Calu3 (cell line): ENCODE data around the gene OR2T11. TPM values are rescaled to one million over a fixed set of nuclear protein-coding genes. Genes with fewer than 3 reads are reported as not detected.
"Not testable (repeated sequence)": the region's sequence is repeated elsewhere in the genome, so short reads cannot be mapped to it uniquely, and the experiment has no call there.

Experiments
- BruUV-seq: library from RNA; stranded (reverse); fragments of 400-500 nt; replicated peaks from 2 replicates; lab custom pipeline; 2021; lab: Mats Ljungman, UMichigan
- CTCF ChIA-PET: fragments of 300-600 bp; sonication (Branson Sonifier 250); formaldehyde crosslinking; loops from one replicate; lab custom pipeline; 2022; ENCODE audit warnings: antibody characterized with exemption; lab: Charles Lee
- DNase-seq: peaks from one replicate; pipeline ENCODE4 v3.0.0; 2022
- H3K27ac Mint-ChIP-seq: one replicate; pipeline ENCODE4 v1.8.0; 2022; ENCODE audit warnings: mixed read lengths; ENCODE audit not compliant: unreplicated experiment
- H3K27me3 Mint-ChIP-seq: one replicate; pipeline ENCODE4 v1.8.0; 2022; ENCODE audit warnings: mixed read lengths; ENCODE audit not compliant: unreplicated experiment
- H3K36me3 Mint-ChIP-seq: one replicate; pipeline ENCODE4 v1.8.0; 2022; ENCODE audit warnings: mild to moderate bottlenecking, moderate library complexity, mixed read lengths; ENCODE audit not compliant: insufficient read depth, unreplicated experiment
- H3K4me1 Mint-ChIP-seq: one replicate; pipeline ENCODE4 v1.8.0; 2022; ENCODE audit warnings: mild to moderate bottlenecking, low read depth, mixed read lengths; ENCODE audit not compliant: unreplicated experiment
- H3K4me3 Mint-ChIP-seq: one replicate; pipeline ENCODE4 v1.8.0; 2022; ENCODE audit warnings: mild to moderate bottlenecking, low read depth, moderate library complexity, mixed read lengths; ENCODE audit not compliant: unreplicated experiment
- H3K9me3 Mint-ChIP-seq: one replicate; pipeline ENCODE4 v1.8.0; 2022; ENCODE audit warnings: low read depth, mixed read lengths; ENCODE audit not compliant: unreplicated experiment
- CTCF ChIP-seq: fragments of 200-600 bp; IDR thresholded peaks from one replicate; pipeline ENCODE4 v1.8.0; 2022; ENCODE audit warnings: antibody characterized with exemption; ENCODE audit not compliant: unreplicated experiment
- intact Hi-C: fragments of 100-400 bp; cut with micrococcal nuclease; formaldehyde crosslinking; loops from one replicate; pipeline ENCODE4 v1.10.0; 2022; ENCODE audit not compliant: unreplicated experiment
- total RNA-seq: library from RNA; stranded (reverse); gene quantifications from 2 replicates; pipeline ENCODE4 v1.2.3, GENCODE V29; 2022

OR2T11 gene
- total RNA-seq, 1 experiment from 2014 or later, result not detected

- Mint-ChIP-seq H3K4me1 (no peaks in the 10 kb centered on the region), H3K4me3 (no peak overlapping the region), H3K27ac (no peak overlapping the region), H3K9me3 (peaks cover 28% of the 10 kb centered on the region), H3K36me3 (no peaks in the 10 kb centered on the region), H3K27me3 (no peaks in the 10 kb centered on the region)
- intact Hi-C loops, result no loop called here
- no TSS peak for BruUV-seq
- CTCF ChIA-PET, result interaction anchor here (1.1 kb wide), 1 partner anchor 168 kb away, joined by 3 read pairs; no protein-coding TSS in a partner anchor
- DNase-seq, result no peak
- TF ChIP-seq CTCF, result no peak
Measured at GRCh38 chr1:248590055-248590454, 44.8 kb downstream of the OR2T11 start.

- CTCF ChIA-PET, result interaction anchor here (1.1 kb wide), 1 partner anchor 168 kb away, joined by 3 read pairs; no protein-coding TSS in a partner anchor
- intact Hi-C loops, result no loop called here
- no peak overlapping the region for H3K27ac Mint-ChIP-seq
- no TSS peak for BruUV-seq
- peaks cover 28% of the 10 kb centered on the region for H3K9me3 Mint-ChIP-seq
- no peak for TF ChIP-seq CTCF
- DNase-seq, result no peak
- no peaks in the 10 kb centered on the region for H3K27me3 Mint-ChIP-seq
- no peaks in the 10 kb centered on the region for H3K4me1 Mint-ChIP-seq
- no peaks in the 10 kb centered on the region for H3K36me3 Mint-ChIP-seq
- H3K4me3 Mint-ChIP-seq, result no peak overlapping the region
Measured at GRCh38 chr1:248589334-248589733, 45.6 kb downstream of the OR2T11 start.

GRCh38 chr1:248585266-248585665 is 49.6 kb downstream of the OR2T11 start:
- TF ChIP-seq CTCF, result no peak
- intact Hi-C loops, result no loop called here
- Mint-ChIP-seq H3K36me3 (no peaks in the 10 kb centered on the region), H3K4me3 (no peak overlapping the region), H3K9me3 (peaks cover 21% of the 10 kb centered on the region), H3K27ac (no peak overlapping the region), H3K27me3 (no peaks in the 10 kb centered on the region), H3K4me1 (no peaks in the 10 kb centered on the region)
- CTCF ChIA-PET, result no interaction called here
- DNase-seq, result no peak
- BruUV-seq, result no TSS peak

- Mint-ChIP-seq H3K36me3 (no peaks in the 10 kb centered on the region), H3K4me1 (no peaks in the 10 kb centered on the region), H3K27ac (no peak overlapping the region), H3K27me3 (no peaks in the 10 kb centered on the region), H3K9me3 (peaks cover 14% of the 10 kb centered on the region), H3K4me3 (no peak overlapping the region)
- BruUV-seq, result no TSS peak
- no peak for TF ChIP-seq CTCF
- no peak for DNase-seq
- intact Hi-C loops, result no loop called here
- CTCF ChIA-PET, result interaction anchor here (0.7 kb wide), 1 partner anchor 8 kb away, joined by 3 read pairs; no protein-coding TSS in a partner anchor
Measured at GRCh38 chr1:248576260-248576980, 58.5 kb downstream of the OR2T11 start.

GRCh38 chr1:248574657-248575056 is 60.2 kb downstream of the OR2T11 start, which contains the start of gene OR2T34:
Gene OR2T34 (minus strand): TSS chr1:248574757. CDS start chr1:248574757, 0 bp downstream.
- BruUV-seq, CTCF ChIA-PET, H3K9me3 Mint-ChIP-seq, H3K4me3 Mint-ChIP-seq, H3K27me3 Mint-ChIP-seq, intact Hi-C loops, H3K36me3 Mint-ChIP-seq, H3K4me1 Mint-ChIP-seq, H3K27ac Mint-ChIP-seq, DNase-seq: not testable (repeated sequence)

- H3K27me3 Mint-ChIP-seq, BruUV-seq, CTCF ChIA-PET, H3K27ac Mint-ChIP-seq, DNase-seq, H3K36me3 Mint-ChIP-seq, H3K4me1 Mint-ChIP-seq, H3K4me3 Mint-ChIP-seq, intact Hi-C loops: not testable (repeated sequence)
- H3K9me3 Mint-ChIP-seq, result peaks cover 13% of the 10 kb centered on the region
Measured at GRCh38 chr1:248573856-248574255, 61.0 kb downstream of the OR2T11 start.
